CD4-positive, alpha-beta T cell treated with Interferon gamma for 1 hour (primary cell): Measurements from ENCODE around the gene PRSS37.
A peak's percentile ranks its signal among the peaks of the same experiment; 100 is the strongest.
"Not testable (repeated sequence)": the region's sequence is repeated elsewhere in the genome, so short reads cannot be mapped to it uniquely, and the experiment has no call there.

ENCODE experiments used
- DNase-seq: peaks from one replicate; pipeline ENCODE4 v3.0.0-alpha.2; 2020

Gene PRSS37

DNA sequence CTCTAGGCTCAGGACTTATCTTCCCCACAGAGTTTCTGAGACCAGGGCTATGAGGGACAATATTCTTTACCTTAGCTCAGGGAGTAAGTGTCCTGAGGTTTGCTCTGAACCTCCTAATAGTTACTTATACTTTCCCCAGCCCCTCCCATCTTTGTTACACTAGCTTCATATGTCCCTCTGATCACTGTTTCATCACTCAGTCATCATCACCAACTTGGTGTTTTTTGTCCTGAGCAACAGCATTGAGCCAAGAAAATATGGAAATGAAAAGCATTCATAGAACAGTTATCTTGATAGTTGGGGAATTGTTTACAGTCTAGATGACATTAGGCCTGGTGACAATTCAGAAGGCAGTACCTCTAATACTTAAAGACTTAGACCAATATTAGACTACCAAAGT, at the start of gene PRSS37:
TSS of gene PRSS37 (minus strand) at position 101 of the 400 bp plus-strand sequence. CDS start 436 bp downstream, outside the sequence.
- DNase-seq, result no peak

- no peak for DNase-seq
Observed at GRCh38 chr7:141889321-141889720, 48.0 kb upstream of the PRSS37 start.

GRCh38 chr7:141884539-141885225, 43.4 kb upstream of the PRSS37 start:
- DNase-seq, result no peak

DNA sequence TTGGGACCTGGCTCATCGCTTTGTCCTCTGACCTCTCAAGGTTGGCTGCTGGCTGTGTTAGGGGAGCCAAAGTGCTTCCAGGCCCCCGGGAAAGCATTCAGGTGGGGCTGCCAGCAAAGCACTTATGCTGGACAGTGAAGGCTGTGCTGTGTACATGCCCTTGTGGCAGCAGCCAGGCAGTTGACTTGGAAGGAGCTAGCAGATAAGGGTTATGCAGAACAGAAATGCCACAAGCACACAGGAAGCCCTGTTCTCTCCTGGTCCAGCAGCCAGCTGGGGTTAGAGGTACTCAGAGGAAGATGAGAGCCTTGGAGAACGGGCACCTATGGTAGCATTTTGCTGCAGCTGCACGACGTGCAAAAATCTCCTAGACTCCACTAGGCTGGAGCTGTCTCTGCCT, 39.7 kb upstream of the PRSS37 start:
- no peak for DNase-seq

- DNase-seq, result no peak
Observed at GRCh38 chr7:141877365-141877764, 36.1 kb upstream of the PRSS37 start.

- no peak for DNase-seq
Observed at GRCh38 chr7:141876371-141876770, 35.1 kb upstream of the PRSS37 start.

GRCh38 chr7:141875453-141875852, 34.2 kb upstream of the PRSS37 start:
- no peak for DNase-seq

DNA sequence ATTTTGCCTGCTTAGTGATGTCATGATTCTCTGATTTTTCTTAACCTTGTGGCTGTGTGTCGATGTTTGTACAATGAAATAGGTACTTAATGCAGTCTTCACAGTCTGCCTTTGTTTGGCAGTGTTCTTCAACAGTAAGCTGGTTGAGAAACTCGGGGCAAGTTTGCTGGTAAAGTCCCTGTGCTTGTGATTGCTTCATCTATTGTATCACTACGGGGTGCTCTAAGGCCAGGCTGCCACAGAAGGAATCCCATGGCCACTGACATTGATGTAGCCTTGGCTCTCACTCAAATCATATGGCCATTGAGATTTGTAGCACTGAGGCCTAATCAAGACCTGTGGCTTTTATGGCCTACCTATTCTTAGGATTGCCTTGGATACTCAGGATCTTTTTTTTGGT, 33.5 kb upstream of the PRSS37 start:
- peak; percentile 25 for DNase-seq

GRCh38 chr7:141872931-141873330, 31.6 kb upstream of the PRSS37 start:
- no peak for DNase-seq

GRCh38 chr7:141866974-141867373, 25.7 kb upstream of the PRSS37 start:
- no peak for DNase-seq

DNA sequence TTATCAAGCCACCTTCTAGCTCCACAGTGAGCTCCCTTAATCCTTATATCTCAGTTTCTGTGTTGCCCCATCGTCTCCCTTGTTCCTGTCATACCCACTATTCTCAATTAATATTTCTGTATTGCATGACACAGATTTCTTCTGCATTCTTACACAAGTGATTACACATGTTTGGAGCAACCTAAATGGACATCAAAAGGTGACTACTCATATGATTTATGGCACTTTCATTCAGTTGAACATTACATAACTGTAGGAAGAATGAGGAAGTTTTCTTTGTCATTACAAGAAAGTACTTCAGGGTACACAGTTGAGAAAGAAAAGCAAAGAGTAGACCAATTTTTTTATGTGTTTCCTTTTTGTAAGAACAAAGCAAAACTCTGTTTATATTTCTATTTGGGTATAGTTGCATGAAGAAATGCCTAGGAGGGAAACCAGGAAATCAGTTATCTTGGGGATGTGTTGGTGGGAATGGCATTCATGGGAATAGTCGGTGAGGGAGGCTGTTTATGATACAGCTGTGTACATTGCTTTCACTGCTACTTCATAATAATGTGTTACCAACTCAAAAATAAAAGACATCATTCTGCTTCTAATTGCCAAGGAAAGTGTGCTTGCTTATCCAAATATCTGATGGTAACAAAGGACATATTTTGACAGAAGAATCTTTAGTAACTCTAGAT, 23.6 kb upstream of the PRSS37 start:
- DNase-seq, result no peak

DNA sequence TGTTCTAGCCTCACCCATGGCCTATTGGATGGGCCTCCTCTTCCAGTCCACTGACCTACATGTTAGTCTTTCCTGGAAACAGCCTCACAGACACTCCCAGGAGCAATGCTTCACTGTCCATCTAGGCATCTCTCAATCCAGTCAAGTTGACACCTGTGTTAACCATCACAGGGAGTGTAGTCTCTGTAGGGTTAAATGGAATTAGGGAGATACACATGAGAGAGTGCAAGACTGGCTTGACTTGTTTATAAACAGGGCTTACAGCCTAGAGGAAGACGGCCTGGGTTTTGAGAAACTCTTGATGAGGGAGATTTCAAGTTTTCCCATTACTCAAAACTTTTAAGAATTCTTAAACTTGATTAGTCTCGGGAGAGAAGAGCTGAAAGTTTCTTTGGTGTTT, 18.9 kb upstream of the PRSS37 start:
- no peak for DNase-seq

DNA sequence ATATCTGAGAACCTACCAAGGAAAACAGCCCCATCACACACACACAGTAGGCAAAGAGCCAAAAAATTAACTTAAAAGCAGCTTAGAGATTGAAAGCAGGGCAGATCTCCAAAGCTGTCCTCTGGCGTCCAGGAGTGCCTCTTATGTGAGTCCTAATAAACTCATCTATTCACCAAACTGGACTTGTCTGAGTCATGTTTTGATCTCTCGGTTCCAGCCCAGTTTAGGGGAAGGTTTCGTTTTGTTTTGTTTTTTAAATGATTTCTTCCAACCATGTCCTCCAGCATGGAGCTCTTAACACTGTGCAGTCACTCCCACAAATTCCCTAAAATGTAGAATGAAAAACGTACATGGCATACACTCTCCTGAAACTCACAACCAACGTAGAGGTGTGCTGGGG, 6.7 kb upstream of the PRSS37 start:
- DNase-seq, result no peak

- no peak for DNase-seq
Observed at GRCh38 chr7:141844256-141844655, 3.0 kb upstream of the PRSS37 start.

- no peak for DNase-seq
Observed at GRCh38 chr7:141842904-141843303, 1.6 kb upstream of the PRSS37 start.

DNA sequence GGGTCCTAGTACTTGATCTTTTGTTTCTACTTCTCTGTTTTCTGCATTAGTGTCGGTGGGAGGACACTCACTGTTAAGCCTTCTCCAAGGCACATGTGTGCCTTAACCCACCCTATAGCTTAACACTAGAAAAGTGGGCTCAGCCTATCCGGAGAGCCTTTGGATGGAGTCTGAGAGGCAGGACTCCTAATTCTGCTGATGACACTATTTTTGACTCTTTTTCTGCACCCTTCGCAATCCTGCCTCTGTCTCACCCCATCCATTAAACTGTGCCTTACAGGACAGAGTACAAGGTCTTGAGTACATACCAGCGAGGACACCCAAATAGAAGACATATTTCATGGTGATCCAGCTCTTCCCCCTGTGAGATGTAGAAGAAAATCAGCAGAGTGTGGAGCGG, 577 bp downstream of the PRSS37 start:
- DNase-seq, result no peak

DNA sequence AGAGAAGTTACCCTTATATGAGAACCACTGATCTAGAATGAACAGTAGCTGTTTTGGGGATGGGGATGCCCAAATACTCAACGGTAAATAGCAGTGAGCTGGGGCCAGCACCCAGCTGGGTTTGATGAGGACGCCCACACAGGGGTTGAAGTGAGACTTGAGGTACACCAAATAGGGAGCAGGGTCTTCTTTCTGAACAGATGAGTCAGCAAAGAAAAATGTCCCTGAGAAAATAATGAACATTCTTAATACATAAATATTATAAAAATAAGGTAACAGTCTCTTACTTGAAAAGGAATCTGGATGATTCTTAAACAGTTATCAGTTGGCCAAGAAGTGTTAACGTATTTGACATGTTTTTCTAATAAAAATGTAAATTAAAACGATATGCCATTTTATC, 2.0 kb downstream of the PRSS37 start:
- no peak for DNase-seq

- no peak for DNase-seq
Observed at GRCh38 chr7:141838581-141838980, 2.7 kb downstream of the PRSS37 start.

- no peak for DNase-seq
Observed at GRCh38 chr7:141837683-141838082, 3.6 kb downstream of the PRSS37 start.

DNA sequence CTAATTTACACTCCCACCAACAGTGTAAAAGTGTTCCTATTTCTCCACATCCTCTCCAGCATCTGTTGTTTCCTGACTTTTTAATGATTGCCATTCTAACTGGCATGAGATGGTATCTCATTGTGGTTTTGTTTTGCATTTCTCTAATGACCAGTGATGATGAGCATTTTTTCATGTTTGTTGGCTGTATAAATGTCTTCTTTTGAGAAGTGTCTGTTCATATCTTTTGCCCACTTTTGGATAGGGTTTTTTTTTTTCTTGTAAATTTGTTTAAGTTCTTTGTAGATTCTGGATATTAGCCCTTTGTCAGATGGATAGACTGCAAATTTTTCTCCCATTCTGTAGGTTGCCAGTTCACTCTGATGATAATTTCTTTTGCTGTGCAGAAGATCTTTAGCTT, 18.9 kb downstream of the PRSS37 start:
- DNase-seq, result not testable (repeated sequence)

DNA sequence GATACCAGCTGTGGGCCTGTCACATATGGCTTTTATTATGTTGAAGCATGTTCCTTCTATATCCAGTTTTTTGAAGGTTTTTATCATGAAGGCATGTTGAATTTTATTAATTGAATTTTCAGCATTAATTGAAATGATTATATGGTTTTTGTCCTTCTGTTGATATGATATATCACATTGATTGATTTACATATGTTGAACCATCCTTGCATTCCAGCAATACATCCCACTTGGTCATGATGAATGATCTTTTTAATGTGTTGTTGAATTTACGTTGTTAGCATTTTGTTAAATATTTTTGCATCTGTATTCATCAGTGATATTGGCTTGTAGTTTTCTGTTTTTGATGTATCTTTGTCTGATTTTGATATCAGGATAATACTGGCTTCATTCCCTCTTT, 21.2 kb downstream of the PRSS37 start:
- DNase-seq, result no peak

GRCh38 chr7:141792526-141792925, 48.8 kb downstream of the PRSS37 start:
- no peak for DNase-seq

DNA sequence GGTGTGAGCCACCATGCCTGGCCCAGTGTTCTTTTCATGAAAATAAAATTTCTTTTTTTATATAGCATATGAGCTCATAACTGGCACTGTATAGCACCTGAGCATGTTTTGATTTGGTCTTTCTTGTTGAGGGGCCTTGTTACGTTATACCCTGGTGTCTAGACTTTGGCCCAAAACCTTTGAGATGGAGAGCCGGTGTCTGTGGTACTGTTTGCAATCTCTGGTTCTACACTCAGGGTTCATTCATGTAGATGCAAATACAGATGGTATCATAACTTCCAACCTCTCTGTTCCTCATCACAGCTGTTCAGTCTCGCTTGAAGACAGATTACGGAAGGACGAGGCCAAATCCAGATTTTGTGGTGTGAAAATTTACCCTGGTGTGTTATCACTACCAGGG, 51.4 kb downstream of the PRSS37 start, which contains the start of gene TAS2R5:
TSS of gene TAS2R5 (plus strand) at position 301 of the 400 bp plus-strand sequence. CDS start 145 bp downstream, outside the sequence.
- DNase-seq, result no peak

- DNase-seq, result no peak
Observed at GRCh38 chr7:141788296-141788695, 53.0 kb downstream of the PRSS37 start.
